NCI-H1930 (cell line): ENCODE data around the gene RER1.

Experiments used
- DNase-seq, 2 experiments: peaks; one replicate each; lab custom pipeline; 2025; lab: John Stamatoyannopoulos, UW

RER1 gene

GRCh38 chr1:2407166-2407990, 15.7 kb downstream of the RER1 start:
- no peak for DNase-seq

GRCh38 chr1:2407991-2408275, 16.3 kb downstream of the RER1 start:
- no peak for DNase-seq

GRCh38 chr1:2408456-2408855, 16.8 kb downstream of the RER1 start:
- DNase-seq = no peak

GRCh38 chr1:2408859-2409276, 17.2 kb downstream of the RER1 start:
- DNase-seq = no peak

GRCh38 chr1:2409745-2410144, 18.1 kb downstream of the RER1 start:
- no peak for DNase-seq

- no peak for DNase-seq
Measured at GRCh38 chr1:2411801-2412394, 20.3 kb downstream of the RER1 start.

- DNase-seq = peak; percentile 94 to 96
Measured at GRCh38 chr1:2412395-2412772, 20.7 kb downstream of the RER1 start, which contains the start of gene PEX10. TSS of gene PEX10 (minus strand) at chr1:2412564. CDS start at chr1:2412502, 62 bp downstream.

- DNase-seq = no peak
Measured at GRCh38 chr1:2412773-2413494, 21.3 kb downstream of the RER1 start.

GRCh38 chr1:2413495-2414296, 22.1 kb downstream of the RER1 start:
- DNase-seq = no peak

- no peak for DNase-seq
Measured at GRCh38 chr1:2414297-2414958, 22.8 kb downstream of the RER1 start.

GRCh38 chr1:2415337-2415736, 23.7 kb downstream of the RER1 start:
- no peak for DNase-seq

GRCh38 chr1:2415801-2416208, 24.2 kb downstream of the RER1 start:
- no peak for DNase-seq

GRCh38 chr1:2416403-2416802, 24.8 kb downstream of the RER1 start:
- no peak for DNase-seq

GRCh38 chr1:2417083-2417832, 25.6 kb downstream of the RER1 start:
- DNase-seq = no peak

- no peak for DNase-seq
Measured at GRCh38 chr1:2417833-2418225, 26.2 kb downstream of the RER1 start.

GRCh38 chr1:2418791-2419320, 27.2 kb downstream of the RER1 start:
- DNase-seq = no peak

GRCh38 chr1:2419416-2419815, 27.8 kb downstream of the RER1 start:
- DNase-seq = no peak

GRCh38 chr1:2422523-2422922, 30.9 kb downstream of the RER1 start:
- DNase-seq = no peak

GRCh38 chr1:2425892-2426291, 34.3 kb downstream of the RER1 start:
- no peak for DNase-seq

- DNase-seq = no peak
Measured at GRCh38 chr1:2426540-2426939, 34.9 kb downstream of the RER1 start.

GRCh38 chr1:2427051-2427450, 35.4 kb downstream of the RER1 start:
- no peak for DNase-seq
